GM23248 (cell line): ENCODE measurements around the gene RFX8. TPM values are rescaled to one million over a fixed set of nuclear protein-coding genes. Genes with fewer than 3 reads are reported as not detected.
A peak's percentile ranks its signal among the peaks of the same experiment; 100 is the strongest.

Source experiments
- DNase-seq: peaks from one replicate; pipeline ENCODE4 v3.0.0-alpha.2; 2015
- H2AFZ ChIP-seq: fragments of 200-600 bp; sonication (generic); 2 replicates; pipeline ENCODE4 v1.6.1; 2016; ENCODE audit warnings: antibody characterized with exemption
- H3F3A ChIP-seq: fragments of 200-600 bp; sonication (generic); 2 replicates; pipeline ENCODE4 v1.6.1; 2016; ENCODE audit warnings: mild to moderate bottlenecking, antibody characterized with exemption, mixed run types; ENCODE audit not compliant: insufficient read depth
- H3K27ac ChIP-seq: fragments of 200-600 bp; sonication (generic); 2 replicates; pipeline ENCODE4 v1.5.1; 2016; ENCODE audit warnings: mild to moderate bottlenecking
- H3K27me3 ChIP-seq: fragments of 200-600 bp; sonication (generic); replicated peaks from 2 replicates; pipeline ENCODE4 v1.6.1; 2016; ENCODE audit warnings: mild to moderate bottlenecking; ENCODE audit not compliant: insufficient read depth
- H3K36me3 ChIP-seq: fragments of 200-600 bp; sonication (generic); 2 replicates; pipeline ENCODE4 v1.6.1; 2016; ENCODE audit warnings: low read depth, mild to moderate bottlenecking
- H3K4me1 ChIP-seq: fragments of 200-600 bp; sonication (generic); 2 replicates; pipeline ENCODE4 v1.6.1; 2016; ENCODE audit warnings: mild to moderate bottlenecking; ENCODE audit not compliant: insufficient read depth
- H3K4me2 ChIP-seq: fragments of 200-600 bp; sonication (generic); one replicate; pipeline ENCODE4 v1.6.1; 2016; ENCODE audit warnings: mild to moderate bottlenecking; ENCODE audit not compliant: unreplicated experiment
- H3K4me3 ChIP-seq: fragments of 200-600 bp; sonication (generic); 2 replicates; pipeline ENCODE4 v1.5.1; 2016; ENCODE audit warnings: mild to moderate bottlenecking
- H3K79me2 ChIP-seq: fragments of 200-600 bp; sonication (generic); 2 replicates; pipeline ENCODE4 v1.6.1; 2016; ENCODE audit warnings: mild to moderate bottlenecking; ENCODE audit not compliant: insufficient read depth
- H3K9ac ChIP-seq: fragments of 200-600 bp; sonication (generic); 2 replicates; pipeline ENCODE4 v1.6.1; 2016; ENCODE audit warnings: mild to moderate bottlenecking
- H3K9me2 ChIP-seq: fragments of 200-600 bp; sonication (generic); 2 replicates; pipeline ENCODE4 v1.6.1; 2016; ENCODE audit warnings: mixed run types, mild to moderate bottlenecking, moderate library complexity; ENCODE audit not compliant: insufficient read depth
- H3K9me3 ChIP-seq: fragments of 200-600 bp; sonication (generic); one replicate; pipeline ENCODE4 v1.6.1; 2017; ENCODE audit warnings: low read depth
- H4K20me1 ChIP-seq: fragments of 200-600 bp; sonication (generic); 2 replicates; pipeline ENCODE4 v1.6.0; 2016; ENCODE audit not compliant: insufficient read depth
- EZH2 ChIP-seq: fragments of 200-600 bp; sonication (generic); IDR thresholded peaks from 2 replicates; pipeline ENCODE4 v1.6.1; 2018; ENCODE audit warnings: antibody characterized with exemption, mild to moderate bottlenecking; ENCODE audit not compliant: insufficient read depth, poor library complexity, severe bottlenecking
- EZH2phosphoT487 ChIP-seq: fragments of 200-600 bp; sonication (generic); IDR thresholded peaks from 2 replicates; pipeline ENCODE4 v1.6.1; 2018; ENCODE audit warnings: antibody characterized with exemption, moderate library complexity, mild to moderate bottlenecking, low read depth; ENCODE audit not compliant: insufficient read depth
- WGBS, 2 experiments: methylation state at CpG; one replicate each; pipeline ENCODE4 v1.1.6; 2015 to 2017; ENCODE audit warnings: low lambda C conversion rate in 2 of 2, low coverage in 1 of 2; ENCODE audit errors: missing lambda C conversion rate in 2 of 2; 5-methylcytosine and 5-hydroxymethylcytosine counted together
- in situ Hi-C: fragments of 300-500 bp; cut with MboI; formaldehyde crosslinking; loops from 2 replicates; pipeline ENCODE4 v1.15.0; 2020
- polyA plus RNA-seq: library from polyadenylated mRNA; unstranded; fragments of >200 nt; fragmentation: Nextera tagmentation; extraction: Ambion mirVana; gene quantifications from 2 replicates; pipeline ENCODE4 v1.2.1, GENCODE V29; 2016
- total RNA-seq: library from RNA; depleted of rRNA; stranded (reverse); fragments of >200 nt; shearing (Covaris generic); gene quantifications from 2 replicates; pipeline ENCODE4 v1.2.3, GENCODE V29; 2014

Gene RFX8
- total and polyA plus RNA-seq, 2 experiments from 2014 or later, result 5.9 to 6.4 TPM

GRCh38 chr2:101357376-101357775 is 117.5 kb downstream of the RFX8 start:
- Histone ChIP-seq H3K4me2 (no peak overlapping the region), H3K4me1 (peaks cover 10% of the 10 kb centered on the region), H3K9ac (no peak overlapping the region), H3K9me3 (no peaks in the 10 kb centered on the region), H3F3A (no peaks in the 10 kb centered on the region), H3K9me2 (no peaks in the 10 kb centered on the region), H3K27ac (no peak overlapping the region), H3K36me3 (no peaks in the 10 kb centered on the region), H3K27me3 (no peaks in the 10 kb centered on the region), H3K4me3 (no peak overlapping the region), H2AFZ (no peak overlapping the region), H4K20me1 (no peaks in the 10 kb centered on the region), H3K79me2 (no peaks in the 10 kb centered on the region)
- in situ Hi-C loops, result no loop called here
- TF ChIP-seq EZH2, result no peak
- TF ChIP-seq EZH2phosphoT487, result no peak
- peak; percentile 78 for DNase-seq

GRCh38 chr2:101356521-101356920 is 118.4 kb downstream of the RFX8 start:
- no peaks in the 10 kb centered on the region for H3K36me3 ChIP-seq
- no peaks in the 10 kb centered on the region for H3K9me3 ChIP-seq
- H3K27me3 ChIP-seq, result no peaks in the 10 kb centered on the region
- no peak overlapping the region for H2AFZ ChIP-seq
- peaks cover 10% of the 10 kb centered on the region for H3K4me1 ChIP-seq
- no peaks in the 10 kb centered on the region for H4K20me1 ChIP-seq
- no peaks in the 10 kb centered on the region for H3K79me2 ChIP-seq
- H3K4me2 ChIP-seq, result no peak overlapping the region
- no peaks in the 10 kb centered on the region for H3F3A ChIP-seq
- H3K9me2 ChIP-seq, result no peaks in the 10 kb centered on the region
- 37 to 48% methylated on average over 2 of the region's 2 CpGs for WGBS, 2 experiments
- TF ChIP-seq EZH2phosphoT487 (no peak), EZH2 (no peak)
- H3K27ac ChIP-seq, result no peak overlapping the region
- no peak overlapping the region for H3K4me3 ChIP-seq
- peak; percentile 55 for DNase-seq
- in situ Hi-C loops, result no loop called here
- no peak overlapping the region for H3K9ac ChIP-seq

GRCh38 chr2:101356055-101356454 is 118.9 kb downstream of the RFX8 start:
- H3K4me2 ChIP-seq, result no peak overlapping the region
- no peaks in the 10 kb centered on the region for H3K27me3 ChIP-seq
- TF ChIP-seq EZH2phosphoT487, result no peak
- TF ChIP-seq EZH2, result no peak
- no peak for DNase-seq
- H3K9ac ChIP-seq, result no peak overlapping the region
- H3F3A ChIP-seq, result no peaks in the 10 kb centered on the region
- H3K9me3 ChIP-seq, result no peaks in the 10 kb centered on the region
- H3K9me2 ChIP-seq, result no peaks in the 10 kb centered on the region
- no peaks in the 10 kb centered on the region for H3K36me3 ChIP-seq
- 77% methylated on average over 6 of the region's 6 CpGs for WGBS, 2 experiments
- H2AFZ ChIP-seq, result no peak overlapping the region
- in situ Hi-C loops, result no loop called here
- no peaks in the 10 kb centered on the region for H4K20me1 ChIP-seq
- no peak overlapping the region for H3K27ac ChIP-seq
- H3K4me1 ChIP-seq, result peaks cover 10% of the 10 kb centered on the region
- no peak overlapping the region for H3K4me3 ChIP-seq
- no peaks in the 10 kb centered on the region for H3K79me2 ChIP-seq

GRCh38 chr2:101355401-101356054 is 119.4 kb downstream of the RFX8 start:
- 86 to 91% methylated on average over 9 to 10 of the region's 10 CpGs for WGBS, 2 experiments
- no peaks in the 10 kb centered on the region for H3K9me2 ChIP-seq
- no peaks in the 10 kb centered on the region for H3K27me3 ChIP-seq
- H4K20me1 ChIP-seq, result no peaks in the 10 kb centered on the region
- H3K9ac ChIP-seq, result no peak overlapping the region
- no peaks in the 10 kb centered on the region for H3K79me2 ChIP-seq
- DNase-seq, result peak; percentile 32
- no peaks in the 10 kb centered on the region for H3F3A ChIP-seq
- no peak overlapping the region for H3K27ac ChIP-seq
- in situ Hi-C loops, result no loop called here
- peaks cover 10% of the 10 kb centered on the region for H3K4me1 ChIP-seq
- H2AFZ ChIP-seq, result no peak overlapping the region
- H3K9me3 ChIP-seq, result no peaks in the 10 kb centered on the region
- H3K4me3 ChIP-seq, result no peak overlapping the region
- no peaks in the 10 kb centered on the region for H3K36me3 ChIP-seq
- TF ChIP-seq EZH2phosphoT487, result no peak
- no peak for TF ChIP-seq EZH2
- no peak overlapping the region for H3K4me2 ChIP-seq
